ENCODE data around the gene IMMP1L. TPM values are rescaled to one million over a fixed set of nuclear protein-coding genes. Genes with fewer than 3 reads are reported as not detected.

Gene IMMP1L
- total RNA-seq, 6 experiments from 2014 or later, result 5.9 to 17.9 (median 10.6) TPM

Other genes starting within 250 kb of the IMMP1L start
- gene DCDC1, start 139.9 kb downstream of the IMMP1L start, total RNA-seq, result 1 to 10 TPM; 1.9 to 4.8 (median 2.6) TPM
- gene DNAJC24, start 139.8 kb downstream of the IMMP1L start, total RNA-seq, result 10 to 100 TPM in 1 of 6 experiments, 1 to 10 TPM in 5; 3.9 to 12.4 (median 7.2) TPM
- gene ELP4, start 145 bp upstream of the IMMP1L start, total RNA-seq, result 10 to 100 TPM in 2 of 6 experiments, 1 to 10 TPM in 4; 7.3 to 16.4 (median 9.2) TPM